KOPT-K1 (cell line): ENCODE results near the gene TMEM14A.
"Not testable (repeated sequence)": the region's sequence is repeated elsewhere in the genome, so short reads cannot be mapped to it uniquely, and the experiment has no call there.

Experiments used
- H3K27ac ChIP-seq: fragments of 200-600 bp; sonication (generic); 2 replicates; pipeline ENCODE4 v1.5.1; 2016; ENCODE audit warnings: antibody characterized with exemption, mild to moderate bottlenecking, low read depth, low read length; ENCODE audit not compliant: poor library complexity, severe bottlenecking
- H3K36me3 ChIP-seq: fragments of 200-600 bp; sonication (generic); 2 replicates; pipeline ENCODE4 v1.5.1; 2017; ENCODE audit warnings: antibody characterized with exemption, mild to moderate bottlenecking, low read length, moderate library complexity; ENCODE audit not compliant: insufficient read depth
- H3K9me3 ChIP-seq: fragments of 200-600 bp; sonication (generic); 2 replicates; pipeline ENCODE4 v1.5.1; 2017; ENCODE audit warnings: antibody characterized with exemption, low read length, mild to moderate bottlenecking; ENCODE audit not compliant: insufficient read depth, poor library complexity, severe bottlenecking

Gene TMEM14A

GRCh38 chr6:52647199-52647598 is 23.7 kb upstream of the TMEM14A start:
- Histone ChIP-seq H3K27ac (no peak overlapping the region), H3K36me3 (no peaks in the 10 kb centered on the region), H3K9me3 (no peaks in the 10 kb centered on the region)

GRCh38 chr6:52649536-52650160 is 21.3 kb upstream of the TMEM14A start:
- no peaks in the 10 kb centered on the region for H3K36me3 ChIP-seq
- H3K27ac ChIP-seq = no peak overlapping the region
- H3K9me3 ChIP-seq = no peaks in the 10 kb centered on the region

- no peaks in the 10 kb centered on the region for H3K9me3 ChIP-seq
- no peaks in the 10 kb centered on the region for H3K36me3 ChIP-seq
- no peak overlapping the region for H3K27ac ChIP-seq
These were observed 20.0 kb upstream of the TMEM14A start for GRCh38 chr6:52650941-52651340.

GRCh38 chr6:52653151-52653550 is 17.8 kb upstream of the TMEM14A start:
- no peaks in the 10 kb centered on the region for H3K9me3 ChIP-seq
- no peaks in the 10 kb centered on the region for H3K36me3 ChIP-seq
- H3K27ac ChIP-seq = no peak overlapping the region

- Histone ChIP-seq H3K27ac (no peak overlapping the region), H3K9me3 (no peaks in the 10 kb centered on the region), H3K36me3 (no peaks in the 10 kb centered on the region)
These were observed 16.9 kb upstream of the TMEM14A start for GRCh38 chr6:52654007-52654406.

- no peaks in the 10 kb centered on the region for H3K9me3 ChIP-seq
- H3K27ac ChIP-seq = no peak overlapping the region
- H3K36me3 ChIP-seq = no peaks in the 10 kb centered on the region
These were observed 16.3 kb upstream of the TMEM14A start for GRCh38 chr6:52654592-52654991.

- H3K36me3 ChIP-seq, H3K27ac ChIP-seq, H3K9me3 ChIP-seq: not testable (repeated sequence)
These were observed 15.0 kb upstream of the TMEM14A start for GRCh38 chr6:52655941-52656340.

- no peaks in the 10 kb centered on the region for H3K9me3 ChIP-seq
- H3K36me3 ChIP-seq = no peaks in the 10 kb centered on the region
- no peak overlapping the region for H3K27ac ChIP-seq
These were observed 13.0 kb upstream of the TMEM14A start for GRCh38 chr6:52657870-52658269.

GRCh38 chr6:52661551-52661950 is 9.4 kb upstream of the TMEM14A start:
- Histone ChIP-seq H3K36me3 (no peaks in the 10 kb centered on the region), H3K27ac (no peak overlapping the region), H3K9me3 (no peaks in the 10 kb centered on the region)

GRCh38 chr6:52662031-52662430 is 8.9 kb upstream of the TMEM14A start:
- Histone ChIP-seq H3K27ac (no peak overlapping the region), H3K36me3 (peaks cover 4% of the 10 kb centered on the region; the same call in 1 of the 2 replicates), H3K9me3 (no peaks in the 10 kb centered on the region)

GRCh38 chr6:52663120-52663935 is 7.6 kb upstream of the TMEM14A start:
- Histone ChIP-seq H3K9me3 (no peaks in the 10 kb centered on the region), H3K36me3 (peaks cover 4% of the 10 kb centered on the region; the same call in 1 of the 2 replicates), H3K27ac (peak overlapping the region; percentile 63)

GRCh38 chr6:52663936-52664185 is 7.1 kb upstream of the TMEM14A start:
- H3K36me3 ChIP-seq = peaks cover 4% of the 10 kb centered on the region; the same call in 1 of the 2 replicates
- no peaks in the 10 kb centered on the region for H3K9me3 ChIP-seq
- H3K27ac ChIP-seq = peak overlapping the region; percentile 63

- H3K27ac ChIP-seq = peak overlapping the region; percentile 63
- no peaks in the 10 kb centered on the region for H3K9me3 ChIP-seq
- peaks cover 4% of the 10 kb centered on the region; the same call in 1 of the 2 replicates for H3K36me3 ChIP-seq
These were observed 6.5 kb upstream of the TMEM14A start for GRCh38 chr6:52664186-52664990.

GRCh38 chr6:52664991-52665686 is 5.8 kb upstream of the TMEM14A start:
- Histone ChIP-seq H3K36me3 (peaks cover 4% of the 10 kb centered on the region; the same call in 1 of the 2 replicates), H3K9me3 (no peaks in the 10 kb centered on the region), H3K27ac (peak overlapping the region; percentile 63)

- peaks cover 4% of the 10 kb centered on the region; the same call in 1 of the 2 replicates for H3K36me3 ChIP-seq
- no peaks in the 10 kb centered on the region for H3K9me3 ChIP-seq
- H3K27ac ChIP-seq = no peak overlapping the region
These were observed 4.8 kb upstream of the TMEM14A start for GRCh38 chr6:52666071-52666470.
